Ovary (tissue), 3 donors: ENCODE data around the gene MYCBPAP.

Source experiments
- CTCF ChIP-seq, 3 donors: fragments of 450-650 bp in 2 of 3; fragments of 200-600 bp in 1 of 3; IDR thresholded peaks; one replicate each; pipeline versions ENCODE4 v1.5.1 to v1.8.0; 2016 to 2022; ENCODE audit warnings: antibody characterized with exemption in 3 of 3, mild to moderate bottlenecking in 1 of 3
- POLR2A ChIP-seq: fragments of 450-650 bp; IDR thresholded peaks from one replicate; pipeline ENCODE4 v1.6.1; 2017; ENCODE audit warnings: antibody characterized with exemption, mild to moderate bottlenecking, moderate library complexity
- donor health status: DM: no; HTN: no; CAD: no.

DNA sequence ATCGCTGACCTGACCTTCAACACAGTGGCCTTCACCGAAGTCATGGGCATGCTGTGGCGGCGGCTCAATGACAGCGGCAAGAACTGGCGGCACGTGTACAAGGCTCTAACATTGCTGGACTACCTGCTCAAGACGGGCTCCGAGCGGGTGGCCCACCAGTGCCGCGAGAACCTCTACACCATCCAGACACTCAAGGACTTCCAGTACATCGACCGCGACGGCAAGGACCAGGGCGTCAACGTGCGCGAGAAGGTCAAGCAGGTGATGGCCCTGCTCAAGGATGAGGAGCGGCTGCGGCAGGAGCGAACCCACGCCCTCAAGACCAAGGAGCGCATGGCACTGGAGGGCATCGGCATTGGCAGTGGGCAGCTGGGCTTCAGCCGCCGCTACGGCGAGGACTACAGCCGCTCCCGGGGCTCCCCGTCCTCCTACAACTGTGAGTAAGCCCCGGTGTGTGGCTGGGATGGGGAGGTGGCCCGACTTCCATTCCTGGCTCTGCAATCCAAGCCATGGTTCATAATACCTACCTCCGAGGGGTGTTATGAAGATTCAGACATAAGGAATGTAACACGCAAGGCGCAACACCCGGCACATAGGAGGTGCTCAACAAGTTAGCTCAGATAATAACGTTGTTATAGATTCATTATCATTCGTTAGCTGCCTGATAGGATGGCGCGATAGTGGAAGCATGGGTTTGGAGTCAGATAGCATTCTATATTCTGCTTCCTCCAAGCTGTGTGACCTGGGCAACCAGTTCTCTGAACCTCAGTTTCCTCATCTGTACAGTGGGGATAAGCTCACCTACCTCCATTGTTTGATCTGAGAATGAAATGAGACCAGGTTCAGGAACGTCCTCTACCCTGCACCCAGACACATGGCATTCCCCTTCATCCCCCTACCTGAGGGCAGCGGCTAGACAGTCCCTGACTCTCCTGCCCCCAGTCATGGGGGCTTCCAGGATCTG lies 28.7 kb downstream of the MYCBPAP start:
- TF ChIP-seq CTCF (IDR thresholded peaks at IDR 0.05) (no peak), POLR2A (no peak)
